SK-N-MC (cell line): Measurements from ENCODE around the gene ULBP3.

Source experiments
- EZH2 ChIP-seq: fragments of 200-600 bp; sonication (generic); IDR thresholded peaks from one replicate; pipeline ENCODE4 v1.6.1; 2017; ENCODE audit warnings: antibody characterized with exemption
- POLR2AphosphoS5 ChIP-seq: IDR thresholded peaks from 2 replicates; pipeline ENCODE4 v1.6.1; 2012; ENCODE audit warnings: mild to moderate bottlenecking, low read depth, low read length, borderline replicate concordance

- TF ChIP-seq POLR2AphosphoS5 (no peak), EZH2 (no peak)
Measured at GRCh38 chr6:150091476-150091875, 22.6 kb upstream of the ULBP3 start.
